GM12865 (cell line): Measurements from ENCODE around the gene ARSB.

Experiments
- DNase-seq: peaks from one replicate; pipeline ENCODE4 v3.0.0; 2010; ENCODE audit warnings: low read depth
- H3K4me3 ChIP-seq: 2 replicates; pipeline ENCODE4 v1.5.1; 2011; ENCODE audit warnings: mild to moderate bottlenecking, low read depth, low read length, control low read depth
- TF ChIP-seq, protein P1 (sequence below): IDR thresholded peaks from 2 replicates; pipeline ENCODE4 v1.5.1; 2011; ENCODE audit warnings: low read length, control low read depth, low read depth, inconsistent platforms; ENCODE audit not compliant: insufficient read depth; ENCODE audit errors: missing control alignments

Gene ARSB

DNA sequence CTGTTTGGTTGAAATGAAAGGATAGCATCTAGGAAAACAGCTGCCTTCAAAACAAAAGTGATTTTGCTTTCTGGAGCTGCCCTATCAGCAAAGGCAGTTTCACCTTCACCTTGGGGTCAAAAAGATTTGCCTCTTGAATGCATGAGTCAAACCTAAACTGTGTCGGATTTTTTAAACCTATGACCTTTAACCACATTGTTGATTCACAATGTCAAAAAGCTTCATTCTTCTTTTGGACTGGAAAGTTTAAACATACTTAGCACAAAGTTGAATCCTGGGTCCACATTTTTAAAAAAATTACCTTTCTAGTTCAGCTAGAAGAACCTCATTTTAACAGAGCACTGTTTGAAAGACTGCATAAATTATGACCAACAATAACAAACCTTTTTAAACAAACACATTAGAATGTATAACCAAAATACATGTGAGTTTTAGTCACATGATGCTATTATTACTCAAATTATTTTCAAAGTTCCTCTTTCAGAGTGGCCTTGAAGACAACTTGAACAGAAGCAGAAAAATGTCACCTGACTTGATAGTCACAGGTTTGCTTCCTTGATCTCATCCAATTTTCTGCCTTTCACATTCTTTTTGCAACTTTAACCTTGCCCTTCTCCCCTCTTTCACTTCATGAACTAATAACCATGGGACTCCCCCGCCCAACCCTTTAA is 226.8 kb downstream of the ARSB start:
- peak overlapping the region; percentile 52 for H3K4me3 ChIP-seq
- DNase-seq: peak; percentile 95
- TF ChIP-seq, protein P1, sequence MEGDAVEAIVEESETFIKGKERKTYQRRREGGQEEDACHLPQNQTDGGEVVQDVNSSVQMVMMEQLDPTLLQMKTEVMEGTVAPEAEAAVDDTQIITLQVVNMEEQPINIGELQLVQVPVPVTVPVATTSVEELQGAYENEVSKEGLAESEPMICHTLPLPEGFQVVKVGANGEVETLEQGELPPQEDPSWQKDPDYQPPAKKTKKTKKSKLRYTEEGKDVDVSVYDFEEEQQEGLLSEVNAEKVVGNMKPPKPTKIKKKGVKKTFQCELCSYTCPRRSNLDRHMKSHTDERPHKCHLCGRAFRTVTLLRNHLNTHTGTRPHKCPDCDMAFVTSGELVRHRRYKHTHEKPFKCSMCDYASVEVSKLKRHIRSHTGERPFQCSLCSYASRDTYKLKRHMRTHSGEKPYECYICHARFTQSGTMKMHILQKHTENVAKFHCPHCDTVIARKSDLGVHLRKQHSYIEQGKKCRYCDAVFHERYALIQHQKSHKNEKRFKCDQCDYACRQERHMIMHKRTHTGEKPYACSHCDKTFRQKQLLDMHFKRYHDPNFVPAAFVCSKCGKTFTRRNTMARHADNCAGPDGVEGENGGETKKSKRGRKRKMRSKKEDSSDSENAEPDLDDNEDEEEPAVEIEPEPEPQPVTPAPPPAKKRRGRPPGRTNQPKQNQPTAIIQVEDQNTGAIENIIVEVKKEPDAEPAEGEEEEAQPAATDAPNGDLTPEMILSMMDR: no peak

DNA sequence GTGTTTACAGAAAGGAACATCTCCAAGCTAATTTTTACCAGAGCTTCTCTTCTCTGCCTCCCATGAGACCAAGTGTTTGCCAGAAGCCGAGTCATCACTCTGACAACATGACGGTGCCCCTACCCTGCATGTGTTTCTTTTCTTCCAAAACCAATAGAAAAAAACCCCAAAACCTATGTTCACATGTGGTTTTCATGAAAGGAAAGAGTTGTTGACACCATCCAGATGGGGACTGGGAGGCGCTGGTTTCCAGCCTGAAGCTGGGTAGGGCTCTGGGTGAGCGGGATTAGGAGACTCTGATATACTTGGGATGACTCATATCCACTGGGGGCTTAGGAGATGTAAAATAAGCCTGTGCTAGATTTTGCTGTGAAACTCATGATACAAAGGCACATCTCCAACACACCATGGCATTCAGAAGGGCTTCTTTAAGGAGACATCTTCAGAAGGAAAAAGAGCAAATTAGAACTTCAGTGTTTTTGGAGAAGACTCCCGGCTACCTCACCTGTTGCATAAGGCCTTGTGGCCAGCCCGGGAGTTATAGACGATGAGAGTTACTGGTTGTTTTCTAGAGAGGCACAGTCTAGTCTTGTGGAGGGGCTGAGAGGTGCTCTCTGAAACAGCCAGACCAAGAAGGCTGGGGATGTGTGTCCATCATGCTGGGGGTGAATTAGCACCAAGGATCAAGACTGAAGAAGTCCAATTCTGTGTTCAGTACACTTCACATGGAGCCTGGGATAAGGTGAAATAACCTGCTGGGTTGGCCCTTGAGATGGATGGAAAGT is 227.6 kb downstream of the ARSB start:
- H3K4me3 ChIP-seq: peak overlapping the region; percentile 51
- TF ChIP-seq, protein P1: no peak
- peak; percentile 79 for DNase-seq

DNA sequence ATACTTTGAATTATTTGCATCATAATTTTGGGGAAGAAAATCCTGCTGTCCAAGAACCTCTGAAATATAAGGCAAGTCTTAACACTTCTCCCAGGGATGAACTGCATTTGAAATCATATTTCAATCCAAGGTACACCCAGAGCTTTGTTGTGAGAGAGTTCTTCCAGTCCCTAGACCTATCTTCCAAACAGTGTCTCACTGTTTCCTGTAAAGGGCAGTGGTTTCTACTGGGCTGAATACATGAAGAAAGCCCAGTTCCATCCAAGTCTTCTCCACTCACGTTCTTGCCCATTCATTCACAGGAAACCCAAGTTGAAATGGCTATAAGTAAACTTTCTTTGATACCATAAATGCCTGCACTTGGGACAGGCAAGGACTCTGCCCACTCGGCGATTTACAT is 228.3 kb downstream of the ARSB start:
- TF ChIP-seq, protein P1: no peak
- peak overlapping the region; percentile 51 for H3K4me3 ChIP-seq

DNA sequence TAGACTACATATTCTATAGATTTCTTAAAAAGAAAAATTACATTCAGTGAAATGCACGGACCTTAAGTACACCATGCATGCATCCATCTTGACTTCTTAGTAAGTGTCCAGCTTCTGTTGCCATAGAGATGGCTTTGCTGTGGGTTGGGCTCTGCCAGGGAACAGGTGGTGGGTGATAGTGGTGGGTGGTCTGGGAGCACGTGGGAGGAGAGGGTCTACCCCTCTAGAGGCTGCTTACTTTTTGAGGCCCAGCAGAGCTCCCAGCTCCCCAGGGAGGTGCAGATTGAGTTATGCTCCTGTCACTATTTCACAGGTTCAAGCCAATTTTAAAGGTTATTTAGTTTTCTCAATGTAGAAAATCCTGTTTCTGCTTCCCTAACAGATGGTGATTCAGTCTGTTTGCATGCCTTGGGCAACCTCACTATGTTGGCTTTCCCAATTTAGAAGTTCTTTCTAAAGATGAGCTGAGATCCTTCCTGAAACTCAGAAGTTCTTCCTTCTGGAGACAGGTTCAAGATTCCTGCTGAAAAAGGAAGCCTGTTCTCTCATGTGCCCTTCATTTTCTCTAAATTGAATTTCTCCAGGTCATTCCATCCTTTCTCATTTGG is 229.2 kb downstream of the ARSB start:
- no peak for DNase-seq
- no peak overlapping the region for H3K4me3 ChIP-seq
- TF ChIP-seq, protein P1: no peak

More for the DNA sequence above, 228.3 kb downstream of the ARSB start:
- DNase-seq: no peak

DNA sequence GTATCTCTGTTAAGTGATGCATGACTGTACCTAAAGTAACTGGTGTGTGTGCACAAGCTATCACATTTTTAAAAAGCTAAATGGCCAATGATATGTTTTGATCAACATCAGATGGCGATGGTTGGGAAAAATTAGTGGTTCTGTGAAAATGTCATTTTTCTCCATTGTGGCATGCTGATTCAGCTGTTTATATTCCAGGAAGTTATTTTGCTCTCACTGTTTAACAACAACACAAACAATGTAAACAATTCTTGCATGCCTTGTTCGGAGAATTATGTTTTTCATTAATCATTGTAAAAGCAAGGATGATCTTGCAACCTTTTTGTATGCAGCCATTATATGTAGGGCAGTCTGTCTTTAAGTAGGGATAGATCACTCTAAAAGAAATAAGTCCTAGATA is 230.5 kb downstream of the ARSB start:
- TF ChIP-seq, protein P1: no peak
- H3K4me3 ChIP-seq: no peak overlapping the region
- no peak for DNase-seq

DNA sequence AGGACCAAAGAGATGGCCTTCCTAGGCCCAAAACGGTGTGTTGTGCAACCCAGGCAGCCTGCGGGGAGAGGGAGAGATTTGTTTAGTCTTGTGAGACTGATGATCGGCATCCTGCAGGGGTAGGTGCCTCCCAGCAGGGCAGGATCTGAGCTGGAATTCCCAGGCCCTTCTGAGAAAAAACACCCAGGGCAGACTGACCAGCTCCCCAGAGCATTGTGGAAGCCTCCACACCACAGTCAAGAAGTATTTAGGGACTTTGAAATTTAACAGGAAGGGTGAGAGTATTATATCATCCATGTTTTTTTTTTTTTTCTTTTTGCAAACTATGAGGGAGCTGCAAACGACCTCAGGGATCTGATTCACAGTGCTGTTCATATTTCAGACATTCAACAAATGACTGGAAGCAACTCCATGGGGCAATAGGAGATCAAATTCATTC is 232.0 kb downstream of the ARSB start:
- H3K4me3 ChIP-seq: no peak overlapping the region
- TF ChIP-seq, protein P1: no peak
- no peak for DNase-seq
